NCI-H2227 (cell line): ENCODE results near the gene APRT.

Source experiments
- DNase-seq: peaks from one replicate; lab custom pipeline; 2025; ENCODE audit not compliant: unreplicated experiment; lab: John Stamatoyannopoulos, UW

The APRT gene

GRCh38 chr16:88760424-88761142, 51.1 kb downstream of the APRT start:
- DNase-seq: no peak

GRCh38 chr16:88759976-88760350, 51.8 kb downstream of the APRT start:
- no peak for DNase-seq
